Ishikawa (cell line): ENCODE measurements around the gene SLC30A3.

Experiments
- CEBPB ChIP-seq: IDR thresholded peaks from 2 replicates; pipeline ENCODE4 v1.6.1; 2012
- CREB1 ChIP-seq: IDR thresholded peaks from 2 replicates; pipeline ENCODE4 v1.6.1; 2012; ENCODE audit warnings: low read depth
- EGR1 ChIP-seq: IDR thresholded peaks from 2 replicates; pipeline ENCODE4 v1.6.1; 2012
- EP300 ChIP-seq: IDR thresholded peaks from 2 replicates; pipeline ENCODE4 v1.6.1; 2012; ENCODE audit warnings: borderline replicate concordance
- FOXM1 ChIP-seq: IDR thresholded peaks from 2 replicates; pipeline ENCODE4 v1.6.1; 2012; ENCODE audit warnings: low read depth, borderline replicate concordance
- RAD21 ChIP-seq: IDR thresholded peaks from 2 replicates; pipeline ENCODE4 v1.6.1; 2012; ENCODE audit warnings: low read depth
- TAF1 ChIP-seq: IDR thresholded peaks from 2 replicates; pipeline ENCODE4 v1.6.1; 2012; ENCODE audit warnings: low read depth, mild to moderate bottlenecking
- YY1 ChIP-seq: IDR thresholded peaks from 2 replicates; pipeline ENCODE4 v1.6.1; 2012; ENCODE audit warnings: low read depth
- ZBTB7A ChIP-seq: IDR thresholded peaks from 2 replicates; pipeline ENCODE4 v1.6.1; 2012; ENCODE audit warnings: low read depth
- TF ChIP-seq, protein P1 (sequence below): IDR thresholded peaks from 2 replicates; pipeline ENCODE4 v1.6.1; 2012
- TF ChIP-seq, protein P2 (sequence below): IDR thresholded peaks from 2 replicates; pipeline ENCODE4 v1.6.1; 2012; ENCODE audit warnings: low read depth, mild to moderate bottlenecking
- TF ChIP-seq, protein P3 (sequence below): IDR thresholded peaks from 2 replicates; pipeline ENCODE4 v1.6.1; 2012

DNA sequence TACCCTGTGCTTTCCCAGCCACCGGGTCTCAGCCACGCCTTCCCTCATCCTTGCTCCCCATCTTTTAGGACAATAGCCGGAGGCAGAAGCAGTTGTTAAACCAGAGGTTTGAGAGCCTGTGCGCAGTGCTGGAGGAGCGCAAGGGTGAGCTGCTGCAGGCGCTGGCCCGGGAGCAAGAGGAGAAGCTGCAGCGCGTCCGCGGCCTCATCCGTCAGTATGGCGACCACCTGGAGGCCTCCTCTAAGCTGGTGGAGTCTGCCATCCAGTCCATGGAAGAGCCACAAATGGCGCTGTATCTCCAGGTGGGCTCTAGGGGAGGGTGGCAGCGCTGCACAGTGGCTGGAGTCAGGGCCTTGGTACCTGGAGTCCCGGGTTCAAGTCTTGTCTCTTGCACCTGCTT lies 42.7 kb upstream of the SLC30A3 start:
- TF ChIP-seq TAF1 (no peak), CEBPB (no peak), EP300 (no peak), FOXM1 (no peak), YY1 (no peak), RAD21 (no peak), ZBTB7A (no peak), CREB1 (no peak), EGR1 (no peak)
- TF ChIP-seq, protein P1, sequence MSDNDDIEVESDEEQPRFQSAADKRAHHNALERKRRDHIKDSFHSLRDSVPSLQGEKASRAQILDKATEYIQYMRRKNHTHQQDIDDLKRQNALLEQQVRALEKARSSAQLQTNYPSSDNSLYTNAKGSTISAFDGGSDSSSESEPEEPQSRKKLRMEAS = no peak
- TF ChIP-seq, protein P2, sequence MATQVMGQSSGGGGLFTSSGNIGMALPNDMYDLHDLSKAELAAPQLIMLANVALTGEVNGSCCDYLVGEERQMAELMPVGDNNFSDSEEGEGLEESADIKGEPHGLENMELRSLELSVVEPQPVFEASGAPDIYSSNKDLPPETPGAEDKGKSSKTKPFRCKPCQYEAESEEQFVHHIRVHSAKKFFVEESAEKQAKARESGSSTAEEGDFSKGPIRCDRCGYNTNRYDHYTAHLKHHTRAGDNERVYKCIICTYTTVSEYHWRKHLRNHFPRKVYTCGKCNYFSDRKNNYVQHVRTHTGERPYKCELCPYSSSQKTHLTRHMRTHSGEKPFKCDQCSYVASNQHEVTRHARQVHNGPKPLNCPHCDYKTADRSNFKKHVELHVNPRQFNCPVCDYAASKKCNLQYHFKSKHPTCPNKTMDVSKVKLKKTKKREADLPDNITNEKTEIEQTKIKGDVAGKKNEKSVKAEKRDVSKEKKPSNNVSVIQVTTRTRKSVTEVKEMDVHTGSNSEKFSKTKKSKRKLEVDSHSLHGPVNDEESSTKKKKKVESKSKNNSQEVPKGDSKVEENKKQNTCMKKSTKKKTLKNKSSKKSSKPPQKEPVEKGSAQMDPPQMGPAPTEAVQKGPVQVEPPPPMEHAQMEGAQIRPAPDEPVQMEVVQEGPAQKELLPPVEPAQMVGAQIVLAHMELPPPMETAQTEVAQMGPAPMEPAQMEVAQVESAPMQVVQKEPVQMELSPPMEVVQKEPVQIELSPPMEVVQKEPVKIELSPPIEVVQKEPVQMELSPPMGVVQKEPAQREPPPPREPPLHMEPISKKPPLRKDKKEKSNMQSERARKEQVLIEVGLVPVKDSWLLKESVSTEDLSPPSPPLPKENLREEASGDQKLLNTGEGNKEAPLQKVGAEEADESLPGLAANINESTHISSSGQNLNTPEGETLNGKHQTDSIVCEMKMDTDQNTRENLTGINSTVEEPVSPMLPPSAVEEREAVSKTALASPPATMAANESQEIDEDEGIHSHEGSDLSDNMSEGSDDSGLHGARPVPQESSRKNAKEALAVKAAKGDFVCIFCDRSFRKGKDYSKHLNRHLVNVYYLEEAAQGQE = no peak
- TF ChIP-seq, protein P3, sequence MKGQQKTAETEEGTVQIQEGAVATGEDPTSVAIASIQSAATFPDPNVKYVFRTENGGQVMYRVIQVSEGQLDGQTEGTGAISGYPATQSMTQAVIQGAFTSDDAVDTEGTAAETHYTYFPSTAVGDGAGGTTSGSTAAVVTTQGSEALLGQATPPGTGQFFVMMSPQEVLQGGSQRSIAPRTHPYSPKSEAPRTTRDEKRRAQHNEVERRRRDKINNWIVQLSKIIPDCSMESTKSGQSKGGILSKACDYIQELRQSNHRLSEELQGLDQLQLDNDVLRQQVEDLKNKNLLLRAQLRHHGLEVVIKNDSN = no peak
